Body of pancreas (tissue), 4 donors: ENCODE results near the gene TH. TPM values are rescaled to one million over a fixed set of nuclear protein-coding genes. Genes with fewer than 3 reads are reported as not detected.

ENCODE experiments used
- ATAC-seq: fragments of 150-250 bp; one replicate; pipeline ENCODE4 v1.9.1; 2016
- DNase-seq, 4 donors: peaks; one replicate each; pipeline ENCODE4 v3.0.0-alpha.2; 2019
- H3K27ac ChIP-seq, 4 donors: fragments of 200-600 bp; sonication (generic); 1 replicate in 3 of 4; 2 replicates in 1 of 4; pipeline versions ENCODE4 v1.5.1 to v1.6.1; 2016 to 2019; ENCODE audit warnings: mild to moderate bottlenecking in 1 of 4, mixed read lengths in 1 of 4, moderate library complexity in 1 of 4
- H3K27me3 ChIP-seq, 2 donors: fragments of 200-600 bp; sonication (generic); one replicate each; pipeline ENCODE4 v1.6.0; 2016; ENCODE audit warnings: mild to moderate bottlenecking in 1 of 2
- H3K36me3 ChIP-seq, 2 donors: fragments of 200-600 bp; sonication (generic); replicated peaks in 1 of 2; 2 replicates each; pipeline ENCODE4 v1.5.1; 2016; ENCODE audit warnings: low read depth in 2 of 2; ENCODE audit not compliant: insufficient read depth in 1 of 2
- H3K4me1 ChIP-seq: fragments of 200-600 bp; sonication (generic); one replicate; pipeline ENCODE4 v1.6.0; 2016
- H3K4me3 ChIP-seq, 2 donors: fragments of 200-600 bp; sonication (generic); 1 replicate in 1 of 2; 2 replicates in 1 of 2; pipeline ENCODE4 v1.5.1; 2016 to 2019
- H3K9me3 ChIP-seq, 3 donors: fragments of 200-600 bp; sonication (generic); 1 replicate in 2 of 3; 2 replicates in 1 of 3; pipeline ENCODE4 v1.5.1; 2016
- POLR2A ChIP-seq, 3 donors: fragments of 450-650 bp; IDR thresholded peaks; one replicate each; pipeline ENCODE4 v1.6.1; 2016; ENCODE audit warnings: antibody characterized with exemption in 3 of 3, mild to moderate bottlenecking in 2 of 3
- WGBS, 2 donors: methylation state at CpG; one replicate each; pipeline ENCODE4 v1.1.5; 2017; 5-methylcytosine and 5-hydroxymethylcytosine counted together
- intact Hi-C: fragments of 100-400 bp; cut with DNase I; formaldehyde crosslinking; loops from one replicate; pipeline ENCODE4 v1.15.1; 2023
- total RNA-seq, 2 donors: library from RNA; depleted of rRNA; stranded (reverse); fragments of >200 nt; gene quantifications; one replicate each; pipeline ENCODE4 v1.1.0, GENCODE V29; 2016
- TF ChIP-seq, protein P1 (sequence below), 7 experiments: fragments of 450-650 bp in 4 of 7; fragments of 200-600 bp in 3 of 7; sonication (generic) in 3 of 7; IDR thresholded peaks; one replicate each; pipeline ENCODE4 v1.5.1; 2016 to 2019; ENCODE audit warnings: antibody characterized with exemption in 7 of 7

The TH gene
- total RNA-seq, 2 donors from 2014 or later, result 0.66 TPM; not detected in 1

DNA sequence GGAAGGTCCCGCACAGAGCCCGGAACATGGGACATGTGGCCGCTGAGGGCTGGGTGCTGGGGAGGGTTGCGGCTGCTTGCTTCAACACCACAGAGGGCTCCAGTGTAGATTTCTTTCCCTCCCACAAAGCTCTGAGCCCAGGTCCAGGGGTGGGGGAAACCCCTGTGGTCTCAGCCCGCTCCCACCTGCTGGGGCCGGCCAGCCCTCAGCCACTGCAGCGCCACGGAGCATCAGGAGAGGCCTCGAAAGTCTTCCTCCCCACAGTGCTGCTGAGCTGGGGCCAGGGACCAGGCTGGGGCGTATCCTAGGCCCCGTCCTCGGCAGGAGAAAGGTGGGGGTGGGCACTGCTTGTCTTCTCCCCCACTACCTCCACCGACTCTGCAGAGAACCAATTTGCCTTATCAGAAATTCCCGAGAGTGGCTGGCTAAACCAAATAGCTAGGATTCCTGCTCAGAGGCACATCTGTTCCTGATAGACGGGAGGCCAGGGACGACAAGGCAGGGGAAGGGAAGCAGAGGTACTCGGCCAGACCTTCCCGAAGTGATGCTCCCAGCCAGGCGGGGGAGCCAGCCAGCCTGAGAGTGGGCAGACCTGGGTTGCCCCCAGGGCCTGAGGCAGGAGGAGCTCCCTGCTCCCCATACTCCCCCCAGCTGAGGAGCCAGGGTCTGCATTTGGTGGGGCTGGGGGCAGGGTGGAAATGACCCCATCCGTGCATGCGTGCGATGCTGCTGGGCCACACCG is 51.1 kb downstream of the TH start:
- Histone ChIP-seq H3K36me3 (no peaks in the 10 kb centered on the region), H3K9me3 (peaks cover 0 to 6% (median 0%) of the 10 kb centered on the region in 3 donors), H3K4me1 (no peaks in the 10 kb centered on the region), H3K4me3 (no peak overlapping the region), H3K27ac (no peak overlapping the region), H3K27me3 (peaks cover 0 to 5% of the 10 kb centered on the region in 2 donors)
- intact Hi-C loops, result no loop called here
- DNase-seq (no peak), ATAC-seq (no peak)
- 48 to 56% methylated on average over 16 to 23 of the region's 23 CpGs for WGBS, 2 donors
- no peak for TF ChIP-seq POLR2A (IDR thresholded peaks at IDR 0.05)
- TF ChIP-seq, protein P1, sequence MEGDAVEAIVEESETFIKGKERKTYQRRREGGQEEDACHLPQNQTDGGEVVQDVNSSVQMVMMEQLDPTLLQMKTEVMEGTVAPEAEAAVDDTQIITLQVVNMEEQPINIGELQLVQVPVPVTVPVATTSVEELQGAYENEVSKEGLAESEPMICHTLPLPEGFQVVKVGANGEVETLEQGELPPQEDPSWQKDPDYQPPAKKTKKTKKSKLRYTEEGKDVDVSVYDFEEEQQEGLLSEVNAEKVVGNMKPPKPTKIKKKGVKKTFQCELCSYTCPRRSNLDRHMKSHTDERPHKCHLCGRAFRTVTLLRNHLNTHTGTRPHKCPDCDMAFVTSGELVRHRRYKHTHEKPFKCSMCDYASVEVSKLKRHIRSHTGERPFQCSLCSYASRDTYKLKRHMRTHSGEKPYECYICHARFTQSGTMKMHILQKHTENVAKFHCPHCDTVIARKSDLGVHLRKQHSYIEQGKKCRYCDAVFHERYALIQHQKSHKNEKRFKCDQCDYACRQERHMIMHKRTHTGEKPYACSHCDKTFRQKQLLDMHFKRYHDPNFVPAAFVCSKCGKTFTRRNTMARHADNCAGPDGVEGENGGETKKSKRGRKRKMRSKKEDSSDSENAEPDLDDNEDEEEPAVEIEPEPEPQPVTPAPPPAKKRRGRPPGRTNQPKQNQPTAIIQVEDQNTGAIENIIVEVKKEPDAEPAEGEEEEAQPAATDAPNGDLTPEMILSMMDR (IDR thresholded peaks at IDR 0.05), result no peak

DNA sequence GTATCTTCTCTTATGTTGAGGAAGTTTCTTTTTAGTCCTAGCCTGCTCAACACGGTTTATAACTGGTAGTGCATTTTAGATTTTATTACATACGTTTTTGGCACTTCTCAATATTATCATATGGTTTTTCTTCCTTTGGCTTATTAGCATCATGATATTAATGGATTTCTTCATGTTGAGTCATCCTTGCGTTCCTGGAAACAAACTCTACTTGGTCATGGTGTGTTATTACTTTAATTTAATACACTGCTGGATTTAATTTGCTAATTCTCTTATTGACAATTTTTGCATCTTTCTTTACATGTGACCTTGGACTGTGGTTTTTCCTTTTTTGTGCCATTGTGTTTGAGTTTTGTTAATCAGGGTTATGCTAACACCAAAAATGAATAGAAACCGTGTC is 52.9 kb downstream of the TH start:
- WGBS, 2 donors, result 73 to 79% methylated on average over 4 of the region's 4 CpGs
- Histone ChIP-seq H3K4me1 (no peaks in the 10 kb centered on the region), H3K36me3 (no peaks in the 10 kb centered on the region), H3K4me3 (no peak overlapping the region), H3K27me3 (peaks cover 0 to 5% of the 10 kb centered on the region in 2 donors), H3K27ac (no peak overlapping the region), H3K9me3 (peaks cover 0 to 6% (median 0%) of the 10 kb centered on the region in 3 donors)
- ATAC-seq (no peak), DNase-seq (no peak)
- TF ChIP-seq POLR2A (IDR thresholded peaks at IDR 0.05), result no peak
- TF ChIP-seq, protein P1 (IDR thresholded peaks at IDR 0.05), result no peak
- intact Hi-C loops, result no loop called here

DNA sequence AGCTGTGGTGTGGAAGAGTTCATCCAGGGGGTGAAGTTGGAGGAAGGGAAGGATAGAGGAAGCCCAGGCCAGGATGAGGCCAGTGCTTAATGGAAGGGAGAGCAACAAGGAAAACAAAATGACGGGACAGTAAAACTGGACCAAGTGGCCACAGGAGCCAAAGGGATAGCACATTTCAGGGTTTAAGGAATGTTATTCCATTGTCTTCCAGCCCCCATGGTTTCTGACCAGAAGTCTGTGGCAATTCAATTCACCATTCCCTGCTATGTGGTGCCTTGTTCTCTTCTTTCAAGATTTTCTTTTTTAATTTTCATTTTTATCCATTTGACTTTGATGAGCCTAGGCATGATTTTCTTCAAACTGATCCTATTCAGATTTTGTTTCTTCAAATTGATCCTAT is 54.9 kb downstream of the TH start:
- H3K4me3 ChIP-seq, result no peak overlapping the region
- H3K36me3 ChIP-seq, result no peaks in the 10 kb centered on the region
- H3K27ac ChIP-seq, result no peak overlapping the region
- WGBS, 2 donors, result 78 to 86% methylated on average over 1 of the region's 1 CpG
- ATAC-seq, result no peak
- intact Hi-C loops, result no loop called here
- no peak for DNase-seq
- no peaks in the 10 kb centered on the region for H3K4me1 ChIP-seq
- H3K27me3 ChIP-seq, result no peaks in the 10 kb centered on the region
- peaks cover 0 to 6% (median 0%) of the 10 kb centered on the region in 3 donors for H3K9me3 ChIP-seq
- TF ChIP-seq, protein P1 (IDR thresholded peaks at IDR 0.05), result no peak
- TF ChIP-seq POLR2A (IDR thresholded peaks at IDR 0.05), result no peak

DNA sequence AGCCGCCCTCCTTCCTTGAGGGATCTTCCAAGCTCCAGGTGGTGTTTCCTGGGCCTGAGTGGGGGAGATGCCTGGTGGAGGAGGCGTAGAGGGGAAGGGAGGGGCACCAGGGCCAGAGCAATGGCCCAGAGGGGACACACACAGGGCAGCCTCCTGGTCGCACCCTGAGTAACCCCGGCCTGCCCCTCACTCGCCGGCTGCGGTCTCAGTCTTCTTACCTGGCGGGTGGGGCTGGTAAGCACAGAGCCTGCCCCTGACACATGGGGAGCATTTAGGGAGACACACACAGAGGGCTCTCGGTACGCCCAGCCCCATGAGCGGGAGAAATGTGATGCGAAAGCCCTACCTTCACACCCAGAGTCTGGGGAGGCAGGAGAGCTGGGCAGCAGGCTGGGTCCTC is 56.3 kb downstream of the TH start:
- 95 to 96% methylated on average over 2 to 11 of the region's 12 CpGs for WGBS, 2 donors
- no peaks in the 10 kb centered on the region for H3K36me3 ChIP-seq
- no peak overlapping the region for H3K27ac ChIP-seq
- H3K27me3 ChIP-seq, result no peaks in the 10 kb centered on the region
- no peak overlapping the region for H3K4me3 ChIP-seq
- ATAC-seq, result no peak
- DNase-seq, result no peak
- no peaks in the 10 kb centered on the region for H3K4me1 ChIP-seq
- intact Hi-C loops, result no loop called here
- peaks cover 0 to 6% (median 0%) of the 10 kb centered on the region in 3 donors for H3K9me3 ChIP-seq
- TF ChIP-seq, protein P1 (IDR thresholded peaks at IDR 0.05), result no peak
- TF ChIP-seq POLR2A (IDR thresholded peaks at IDR 0.05), result no peak
